IPS DF 6.9 (cell line): ENCODE results near the gene RNU1-1.
"Not testable (repeated sequence)": the region's sequence is repeated elsewhere in the genome, so short reads cannot be mapped to it uniquely, and the experiment has no call there.

ENCODE experiments used
- DNase-seq: peaks from one replicate; pipeline ENCODE4 v3.0.0-alpha.2; 2013; ENCODE audit warnings: low read depth, low spot score
- H3K27ac ChIP-seq: one replicate; pipeline ENCODE4 v1.5.1; 2013; ENCODE audit warnings: low read length, control low read depth
- H3K27me3 ChIP-seq: 2 replicates; pipeline ENCODE4 v1.6.1; 2013; ENCODE audit warnings: mild to moderate bottlenecking, low read length; ENCODE audit not compliant: control insufficient read depth, insufficient read depth
- H3K36me3 ChIP-seq: 2 replicates; pipeline ENCODE4 v1.6.1; 2013; ENCODE audit warnings: low read length; ENCODE audit not compliant: control insufficient read depth, insufficient read depth
- H3K4me1 ChIP-seq: 2 replicates; pipeline ENCODE4 v1.6.1; 2013; ENCODE audit warnings: low read length; ENCODE audit not compliant: control insufficient read depth, insufficient read depth
- H3K4me3 ChIP-seq: 2 replicates; pipeline ENCODE4 v1.5.1; 2013; ENCODE audit warnings: mild to moderate bottlenecking, low read length
- H3K9me3 ChIP-seq: 2 replicates; pipeline ENCODE4 v1.6.1; 2013; ENCODE audit warnings: low read length, inconsistent platforms; ENCODE audit not compliant: control insufficient read depth, insufficient read depth
- WGBS: extraction: QIAGEN DNeasy Blood & Tissue Kit; methylation state at CpG from one replicate; pipeline ENCODE4 v1.1.7; 2013; ENCODE audit warnings: mixed read lengths, missing lambda C conversion rate; ENCODE audit not compliant: insufficient read length, insufficient coverage; 5-methylcytosine and 5-hydroxymethylcytosine counted together

Gene RNU1-1

DNA sequence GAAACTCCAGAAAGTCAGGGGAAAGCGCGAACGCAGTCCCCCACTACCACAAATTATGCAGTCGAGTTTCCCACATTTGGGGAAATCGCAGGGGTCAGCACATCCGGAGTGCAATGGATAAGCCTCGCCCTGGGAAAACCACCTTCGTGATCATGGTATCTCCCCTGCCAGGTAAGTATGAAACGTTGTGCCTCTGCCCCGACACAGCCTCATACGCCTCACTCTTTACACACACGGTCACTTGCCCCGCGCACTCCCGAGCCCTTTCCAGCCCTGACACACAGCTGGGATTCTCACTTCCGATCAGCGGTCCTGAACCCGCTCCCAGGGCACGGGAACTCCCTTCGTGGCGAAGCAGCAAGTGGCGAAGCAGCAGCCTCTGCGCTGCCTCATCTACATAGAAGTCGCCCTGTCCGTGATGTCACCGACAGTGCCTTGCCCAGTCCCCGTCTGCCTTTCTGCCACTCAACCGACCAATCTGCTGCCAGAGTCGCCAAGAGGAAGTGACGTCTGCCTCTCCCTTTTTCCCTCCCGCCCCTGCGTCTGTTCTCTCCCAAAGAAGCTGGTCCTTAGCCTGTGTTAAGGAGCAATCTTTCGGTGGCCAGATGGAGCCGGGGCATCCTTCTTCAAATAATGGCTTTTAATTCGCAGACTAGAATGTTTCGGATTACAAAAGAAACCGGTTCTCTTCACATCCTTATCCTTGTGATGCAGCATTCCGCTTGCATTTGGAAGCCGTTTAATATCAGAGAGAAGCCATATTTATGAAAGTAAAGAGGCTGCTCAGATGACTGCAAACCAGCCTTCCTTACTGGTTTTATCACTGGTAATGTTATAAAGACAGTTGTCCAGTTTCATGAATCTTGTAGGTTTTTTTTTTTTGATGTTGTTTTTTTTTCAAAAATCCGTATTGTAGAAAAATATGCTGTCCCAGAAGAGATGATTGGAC lies at the start of gene RNU1-1:
RNU1-1 (minus strand) TSS at position 179 of the 949 bp plus-strand sequence.
- H3K27me3 ChIP-seq, H3K4me1 ChIP-seq, H3K9me3 ChIP-seq, DNase-seq, H3K27ac ChIP-seq, H3K36me3 ChIP-seq: not testable (repeated sequence)
- peak within 1 kb of the TSS; percentile 32; the same call in 1 of the 2 replicates for H3K4me3 ChIP-seq
- WGBS: no CpG with 5 or more reads among the region's 40 CpGs

DNA sequence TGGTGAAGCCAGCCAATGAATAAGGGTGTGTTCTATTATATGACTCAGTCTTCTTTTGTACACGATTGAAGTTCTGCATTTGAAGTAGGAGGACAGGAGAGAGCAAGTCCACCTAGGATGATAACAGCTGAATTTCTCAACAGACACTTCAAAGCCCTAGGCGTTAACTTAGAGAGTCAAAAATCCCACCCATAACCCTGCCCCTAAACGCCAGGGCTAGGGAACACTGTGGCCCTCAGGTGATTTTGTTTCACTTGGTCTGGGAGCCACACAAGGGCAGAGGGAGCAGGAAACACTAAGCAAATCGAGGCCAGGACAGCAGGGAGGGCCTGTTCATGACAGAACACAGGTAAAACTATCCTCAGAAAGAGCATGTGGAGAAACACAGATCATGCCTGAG lies 47.0 kb upstream of the RNU1-1 start:
- H3K9me3 ChIP-seq, DNase-seq, H3K27ac ChIP-seq, H3K4me3 ChIP-seq, H3K27me3 ChIP-seq, H3K4me1 ChIP-seq, H3K36me3 ChIP-seq: not testable (repeated sequence)
- WGBS: no CpG with 5 or more reads among the region's 4 CpGs

DNA sequence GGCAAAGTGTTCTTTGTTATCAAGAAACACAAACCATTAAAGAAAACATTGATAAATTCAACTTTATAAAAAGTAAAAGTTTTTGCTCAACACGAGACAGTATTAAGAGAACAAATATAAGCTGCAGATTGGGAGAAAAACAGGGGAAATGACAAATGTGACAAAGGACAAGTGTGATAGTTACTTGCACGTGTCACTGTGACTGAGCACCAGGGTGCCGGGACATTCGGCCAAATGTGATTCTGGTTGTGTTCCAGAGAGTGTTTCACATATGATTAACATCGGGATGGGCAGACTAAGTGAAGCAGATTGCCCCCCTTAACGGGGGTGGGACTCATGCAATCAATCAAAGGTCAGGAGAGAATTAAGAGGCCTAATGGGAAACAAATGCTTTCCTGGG lies 46.4 kb upstream of the RNU1-1 start:
- WGBS: no CpG with 5 or more reads among the region's 6 CpGs
- not testable (repeated sequence) for H3K4me3 ChIP-seq, DNase-seq

DNA sequence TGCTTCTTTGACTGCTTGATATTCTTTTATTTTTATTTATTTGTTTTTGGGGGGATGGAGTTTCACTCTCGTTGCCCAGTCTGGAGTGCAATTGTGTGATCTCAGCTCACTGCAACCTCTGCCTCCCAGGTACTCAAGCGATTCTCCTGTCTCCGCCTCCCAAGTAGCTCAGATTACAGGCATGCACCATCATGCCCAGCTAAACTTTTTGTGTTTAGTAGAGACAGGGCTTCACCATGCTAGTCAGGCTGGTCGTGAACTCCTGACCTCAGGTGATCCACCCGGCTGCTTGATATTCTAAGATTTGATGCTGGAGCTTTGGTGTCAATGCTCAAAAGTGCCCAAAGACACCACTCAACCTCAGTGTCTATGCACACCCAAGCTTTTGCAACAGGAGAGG lies 45.6 kb upstream of the RNU1-1 start:
- not testable (repeated sequence) for H3K36me3 ChIP-seq, DNase-seq, H3K9me3 ChIP-seq, H3K4me3 ChIP-seq, H3K27ac ChIP-seq, H3K27me3 ChIP-seq, H3K4me1 ChIP-seq
- WGBS: no CpG with 5 or more reads among the region's 5 CpGs

More for the DNA sequence above, 46.4 kb upstream of the RNU1-1 start:
- H3K4me1 ChIP-seq, H3K27me3 ChIP-seq, H3K36me3 ChIP-seq, H3K27ac ChIP-seq, H3K9me3 ChIP-seq: not testable (repeated sequence)

DNA sequence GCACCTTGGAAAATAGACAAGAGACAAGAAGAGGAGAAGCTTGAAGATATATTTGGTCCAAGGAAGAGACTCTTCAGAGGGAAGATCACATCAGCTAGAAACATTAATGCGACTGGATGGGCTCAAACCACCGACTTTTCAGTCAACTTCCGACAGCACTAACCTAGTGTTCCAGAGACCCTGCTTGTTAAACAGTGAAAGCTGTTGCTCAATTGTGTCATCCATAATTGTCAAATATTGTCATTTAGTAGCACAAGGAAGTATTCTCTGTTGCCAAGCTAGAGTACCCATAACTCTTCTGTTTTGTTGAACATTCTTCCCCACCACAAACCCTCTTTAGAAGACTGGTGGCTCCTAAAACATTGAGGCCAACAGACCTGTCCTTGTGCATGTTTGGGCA lies 42.9 kb upstream of the RNU1-1 start:
- not testable (repeated sequence) for H3K9me3 ChIP-seq, H3K27me3 ChIP-seq, DNase-seq, H3K36me3 ChIP-seq, H3K27ac ChIP-seq, H3K4me1 ChIP-seq, H3K4me3 ChIP-seq
- no CpG with 5 or more reads among the region's 3 CpGs for WGBS

DNA sequence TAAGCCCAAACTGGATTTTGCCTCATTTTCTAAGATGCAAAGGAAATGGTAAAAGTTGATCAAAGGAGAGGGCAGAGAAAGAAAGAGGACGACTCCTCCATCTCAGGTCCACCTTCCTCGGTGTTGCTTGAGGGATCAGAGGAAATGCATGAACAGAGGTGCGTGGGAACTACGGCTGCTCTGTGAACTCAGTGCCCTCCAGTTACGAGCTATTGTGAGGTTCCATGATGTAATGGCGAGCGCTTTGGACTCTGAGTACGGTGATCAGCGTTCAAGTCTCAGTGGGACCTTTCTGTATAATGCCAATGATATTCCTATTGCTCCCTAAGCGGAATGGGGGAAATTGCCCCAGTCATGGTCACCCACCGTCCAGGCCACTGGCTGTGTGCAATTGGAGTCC lies 39.2 kb upstream of the RNU1-1 start:
- no CpG with 5 or more reads among the region's 11 CpGs for whole genome bisulfite sequencing
- H3K9me3 ChIP-seq, H3K27ac ChIP-seq, DNase-seq, H3K36me3 ChIP-seq, H3K27me3 ChIP-seq, H3K4me3 ChIP-seq, H3K4me1 ChIP-seq: not testable (repeated sequence)

DNA sequence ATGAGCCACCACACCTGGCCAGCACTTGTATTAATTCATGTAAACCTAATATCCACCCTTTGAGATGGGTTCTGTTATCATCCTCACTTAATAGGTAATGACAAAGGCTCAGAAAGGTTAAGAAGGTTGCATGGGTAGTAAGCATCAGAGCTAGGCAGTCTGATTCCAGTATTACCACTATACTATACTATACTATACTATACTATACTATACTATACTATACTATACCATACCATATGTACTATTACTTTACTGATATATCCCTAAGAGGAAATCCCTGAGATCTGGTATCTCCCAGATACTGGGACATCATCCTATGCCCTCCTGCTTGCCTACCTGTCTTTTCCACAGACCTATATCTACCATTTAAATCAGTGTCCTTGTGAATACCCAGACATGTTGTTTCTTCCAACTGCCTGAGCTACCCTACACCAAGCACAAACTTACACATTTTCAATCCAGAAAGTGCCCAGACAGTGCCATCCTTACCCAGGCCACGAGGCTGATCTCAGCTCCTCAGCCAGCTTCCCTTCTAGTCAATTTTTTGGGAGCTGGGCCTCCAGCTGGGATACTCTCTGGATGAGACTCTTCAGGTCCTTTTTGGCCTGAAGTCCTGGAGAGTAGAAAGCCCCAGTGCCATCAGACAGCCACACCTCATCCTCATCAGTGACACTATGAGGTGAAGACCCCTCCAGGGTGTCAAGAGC lies 36.3 kb upstream of the RNU1-1 start:
- not testable (repeated sequence) for H3K4me1 ChIP-seq
- WGBS: no CpG with 5 or more reads among the region's 1 CpG

DNA sequence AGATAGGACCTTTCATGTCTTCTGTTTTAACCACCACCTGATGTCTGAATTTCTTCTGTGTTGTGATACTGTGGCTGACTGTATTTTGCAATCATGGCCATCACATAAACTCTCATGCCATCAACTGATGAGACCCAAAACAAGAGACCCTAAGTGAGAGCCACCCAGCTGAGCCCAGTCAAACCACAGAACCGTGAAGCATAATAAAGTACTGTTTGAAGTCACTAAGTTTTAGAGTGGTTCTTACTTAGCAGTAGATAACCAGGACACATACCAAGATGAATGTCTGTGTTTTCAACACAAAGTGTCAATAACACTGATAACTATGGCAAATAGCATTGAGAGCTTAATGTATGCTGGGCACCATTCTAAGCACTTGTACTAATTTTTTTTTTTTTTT lies 35.5 kb upstream of the RNU1-1 start:
- H3K9me3 ChIP-seq, DNase-seq, H3K27me3 ChIP-seq, H3K27ac ChIP-seq, H3K4me3 ChIP-seq, H3K4me1 ChIP-seq, H3K36me3 ChIP-seq: not testable (repeated sequence)
- WGBS: no CpG with 5 or more reads among the region's 1 CpG

More for the DNA sequence above, 36.3 kb upstream of the RNU1-1 start:
- not testable (repeated sequence) for H3K27ac ChIP-seq, H3K36me3 ChIP-seq, H3K27me3 ChIP-seq, H3K4me3 ChIP-seq, H3K9me3 ChIP-seq, DNase-seq

DNA sequence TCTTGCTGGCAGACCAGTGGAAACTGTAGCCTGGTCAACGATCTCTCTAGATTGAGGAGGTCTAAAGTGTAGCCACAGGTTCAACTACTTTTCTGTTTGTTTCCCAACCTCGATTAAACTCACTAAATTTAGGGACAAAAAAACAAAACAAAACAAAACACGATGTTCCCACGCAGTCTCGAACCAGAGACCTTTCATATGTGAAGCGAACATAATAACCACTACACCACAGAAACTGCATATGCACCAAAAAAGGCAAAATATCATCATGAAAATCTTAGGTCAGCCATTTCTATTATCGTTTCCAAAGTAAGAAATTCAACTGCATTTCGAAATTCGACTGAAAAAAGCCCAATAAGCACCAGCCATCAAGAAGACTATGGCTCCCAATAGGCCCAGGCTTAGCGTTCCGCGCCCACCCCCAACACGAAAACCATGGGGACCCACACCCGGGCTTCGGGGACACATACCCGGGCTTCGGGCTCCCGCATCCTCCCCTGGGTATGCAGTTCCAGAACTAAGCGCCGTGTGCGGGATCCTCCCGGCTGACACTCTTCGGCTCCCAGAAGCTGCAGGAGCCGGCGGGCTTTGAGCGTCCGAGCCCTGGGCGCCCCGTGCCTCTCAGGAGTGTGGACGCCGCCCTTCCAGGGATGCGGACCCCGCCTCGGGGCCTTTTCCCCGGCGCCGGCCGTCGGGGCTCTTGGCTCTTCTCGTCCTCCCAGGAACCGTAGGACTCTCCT lies 33.6 kb upstream of the RNU1-1 start:
- H3K27me3 ChIP-seq, H3K36me3 ChIP-seq, H3K4me1 ChIP-seq, H3K27ac ChIP-seq, DNase-seq, H3K9me3 ChIP-seq: not testable (repeated sequence)
- WGBS: no CpG with 5 or more reads among the region's 41 CpGs
- H3K4me3 ChIP-seq: peak overlapping the region; percentile 5; the same call in 1 of the 2 replicates

DNA sequence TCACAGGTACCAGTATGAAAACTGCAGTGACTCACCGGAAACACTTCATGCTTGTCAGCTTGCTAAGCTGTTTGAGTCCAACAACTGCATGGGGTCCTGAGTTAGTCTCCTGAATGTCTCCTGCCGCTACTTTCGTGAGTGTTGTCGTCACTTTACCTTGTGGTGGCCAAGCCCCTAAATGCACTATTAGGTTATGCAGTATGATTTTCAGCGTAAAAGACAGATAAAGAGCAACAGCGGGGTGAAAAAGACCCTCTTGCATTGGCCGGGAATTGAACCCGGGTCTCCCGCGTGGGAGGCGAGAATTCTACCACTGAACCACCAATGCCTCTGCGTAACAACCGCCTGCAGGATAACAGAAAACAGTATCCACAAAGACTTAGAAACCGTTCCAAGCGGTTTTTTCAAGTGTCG lies 31.6 kb upstream of the RNU1-1 start:
- not testable (repeated sequence) for H3K27me3 ChIP-seq, H3K9me3 ChIP-seq, H3K27ac ChIP-seq, H3K4me3 ChIP-seq, H3K4me1 ChIP-seq, H3K36me3 ChIP-seq
- peak; percentile 55 for DNase-seq
- no CpG with 5 or more reads among the region's 16 CpGs for WGBS
